Measurements from ENCODE around the gene CMIP. TPM values are rescaled to one million over a fixed set of nuclear protein-coding genes. Genes with fewer than 3 reads are reported as not detected.

Gene CMIP
- total and polyA plus RNA-seq, 7 donors = 11.0 to 60.3 (median 20.4) TPM

- H3K9me3 ChIP-seq = no peaks in the 10 kb centered on the region
Observed at GRCh38 chr16:81642107-81642436, 197.5 kb downstream of the CMIP start.

GRCh38 chr16:81642943-81643342 is 198.3 kb downstream of the CMIP start:
- Histone ChIP-seq H3K4me1 (peaks cover 0 to 32% (median 15%) of the 10 kb centered on the region in 4 donors), H3K27me3 (no peaks in the 10 kb centered on the region), H3K9me3 (no peaks in the 10 kb centered on the region), H3K4me3 (no peak overlapping the region), H3K36me3 (peaks cover 0 to 6% (median 0%) of the 10 kb centered on the region in 4 donors), H3K27ac (no peak overlapping the region)
- WGBS, 2 donors = 79 to 93% methylated on average over 5 of the region's 5 CpGs
- no peak for DNase-seq
- intact Hi-C loops (cut with DNase I) = no loop called here
- TF ChIP-seq POLR2AphosphoS5 (IDR thresholded peaks at IDR 0.05) (no peak), POLR2A (IDR thresholded peaks at IDR 0.05) (no peak), EP300 (IDR thresholded peaks at IDR 0.05) (no peak)
- TF ChIP-seq, protein P1, sequence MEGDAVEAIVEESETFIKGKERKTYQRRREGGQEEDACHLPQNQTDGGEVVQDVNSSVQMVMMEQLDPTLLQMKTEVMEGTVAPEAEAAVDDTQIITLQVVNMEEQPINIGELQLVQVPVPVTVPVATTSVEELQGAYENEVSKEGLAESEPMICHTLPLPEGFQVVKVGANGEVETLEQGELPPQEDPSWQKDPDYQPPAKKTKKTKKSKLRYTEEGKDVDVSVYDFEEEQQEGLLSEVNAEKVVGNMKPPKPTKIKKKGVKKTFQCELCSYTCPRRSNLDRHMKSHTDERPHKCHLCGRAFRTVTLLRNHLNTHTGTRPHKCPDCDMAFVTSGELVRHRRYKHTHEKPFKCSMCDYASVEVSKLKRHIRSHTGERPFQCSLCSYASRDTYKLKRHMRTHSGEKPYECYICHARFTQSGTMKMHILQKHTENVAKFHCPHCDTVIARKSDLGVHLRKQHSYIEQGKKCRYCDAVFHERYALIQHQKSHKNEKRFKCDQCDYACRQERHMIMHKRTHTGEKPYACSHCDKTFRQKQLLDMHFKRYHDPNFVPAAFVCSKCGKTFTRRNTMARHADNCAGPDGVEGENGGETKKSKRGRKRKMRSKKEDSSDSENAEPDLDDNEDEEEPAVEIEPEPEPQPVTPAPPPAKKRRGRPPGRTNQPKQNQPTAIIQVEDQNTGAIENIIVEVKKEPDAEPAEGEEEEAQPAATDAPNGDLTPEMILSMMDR (IDR thresholded peaks at IDR 0.05) = no peak

More at GRCh38 chr16:81642107-81642436, 197.5 kb downstream of the CMIP start:
- WGBS, 2 donors = 86 to 96% methylated on average over 4 of the region's 4 CpGs
- intact Hi-C loops (cut with DNase I) = no loop called here
- Histone ChIP-seq H3K4me1 (peaks cover 0 to 26% (median 11%) of the 10 kb centered on the region in 4 donors), H3K4me3 (no peak overlapping the region), H3K27me3 (no peaks in the 10 kb centered on the region), H3K36me3 (peaks cover 0 to 6% (median 0%) of the 10 kb centered on the region in 4 donors), H3K27ac (no peak overlapping the region)
- TF ChIP-seq, protein P1 (IDR thresholded peaks at IDR 0.05) = no peak
- TF ChIP-seq POLR2AphosphoS5 (IDR thresholded peaks at IDR 0.05) (no peak), POLR2A (IDR thresholded peaks at IDR 0.05) (no peak), EP300 (IDR thresholded peaks at IDR 0.05) (no peak)
- no peak for DNase-seq

- intact Hi-C loops (cut with DNase I) = loop anchor here (5.0 kb wide), 1 partner anchor 67 kb away; no protein-coding TSS in a partner anchor
- Histone ChIP-seq H3K4me1 (peaks cover 0 to 44% (median 17%) of the 10 kb centered on the region in 4 donors), H3K4me3 (peak overlapping the region in 3 of 4 donors; percentile 14 to 19 (median 15)), H3K27ac (peak overlapping the region; percentile 71 to 86 (median 77)), H3K27me3 (no peaks in the 10 kb centered on the region), H3K36me3 (peaks cover 0 to 6% (median 0%) of the 10 kb centered on the region in 4 donors), H3K9me3 (no peaks in the 10 kb centered on the region)
- WGBS, 2 donors = 88 to 92% methylated on average over 20 of the region's 20 CpGs
- peak; percentile 96 for DNase-seq
- TF ChIP-seq EP300 (IDR thresholded peaks at IDR 0.05) (peak in 3 of 4 donors; percentile 50 to 90 (median 90)), POLR2A (IDR thresholded peaks at IDR 0.05) (no peak), POLR2AphosphoS5 (IDR thresholded peaks at IDR 0.05) (peak; percentile 92 to 97 (median 94))
Observed at GRCh38 chr16:81645266-81645694, 200.7 kb downstream of the CMIP start.

DNA sequence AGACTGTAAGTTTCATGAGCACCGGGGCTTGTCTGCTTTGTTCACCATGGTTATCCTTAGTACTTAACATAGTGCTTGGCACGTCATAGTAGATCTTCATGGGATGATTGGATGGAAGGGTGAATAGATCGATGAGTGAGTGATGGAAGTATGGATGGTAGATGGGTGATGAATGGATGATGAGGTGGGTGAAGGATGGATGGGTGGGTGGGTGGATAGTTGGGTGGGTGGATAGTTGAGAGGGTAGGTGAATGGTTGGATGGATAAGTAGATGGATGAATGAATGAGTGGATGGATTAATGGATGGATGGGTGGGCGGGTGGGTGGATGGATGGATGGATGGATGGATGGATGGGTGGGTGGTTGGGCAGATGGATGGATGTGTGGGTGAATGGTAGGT is 201.3 kb downstream of the CMIP start:
- intact Hi-C loops (cut with DNase I) = loop anchor here (5.0 kb wide), 1 partner anchor 66 kb away; no protein-coding TSS in a partner anchor
- TF ChIP-seq POLR2AphosphoS5 (IDR thresholded peaks at IDR 0.05) (no peak), EP300 (IDR thresholded peaks at IDR 0.05) (no peak), POLR2A (IDR thresholded peaks at IDR 0.05) (no peak)
- TF ChIP-seq, protein P1 (IDR thresholded peaks at IDR 0.05) = no peak
- H3K27me3 ChIP-seq = no peaks in the 10 kb centered on the region
- peaks cover 0 to 6% (median 0%) of the 10 kb centered on the region in 4 donors for H3K36me3 ChIP-seq
- no peaks in the 10 kb centered on the region for H3K9me3 ChIP-seq
- peak overlapping the region; percentile 71 to 86 (median 77) for H3K27ac ChIP-seq
- peaks cover 0 to 51% (median 19%) of the 10 kb centered on the region in 4 donors for H3K4me1 ChIP-seq
- 96 to 98% methylated on average over 4 of the region's 4 CpGs for WGBS, 2 donors
- DNase-seq = no peak
- H3K4me3 ChIP-seq = peak overlapping the region in 1 of 4 donors; percentile 13

- peaks cover 0 to 3% (median 0%) of the 10 kb centered on the region in 4 donors for H3K36me3 ChIP-seq
- no peak for DNase-seq
- peak overlapping the region in 3 of 4 donors; percentile 76 to 86 (median 78) for H3K27ac ChIP-seq
- H3K9me3 ChIP-seq = no peaks in the 10 kb centered on the region
- no peaks in the 10 kb centered on the region for H3K27me3 ChIP-seq
- TF ChIP-seq EP300 (IDR thresholded peaks at IDR 0.05) (no peak), POLR2A (IDR thresholded peaks at IDR 0.05) (no peak), POLR2AphosphoS5 (IDR thresholded peaks at IDR 0.05) (no peak)
- TF ChIP-seq, protein P1 (IDR thresholded peaks at IDR 0.05) = no peak
- WGBS, 2 donors = 79 to 84% methylated on average over 1 of the region's 1 CpG
- H3K4me1 ChIP-seq = peaks cover 0 to 57% (median 24%) of the 10 kb centered on the region in 4 donors
- H3K4me3 ChIP-seq = no peak overlapping the region
- intact Hi-C loops (cut with DNase I) = loop anchor here (5.0 kb wide), 1 partner anchor 66 kb away; no protein-coding TSS in a partner anchor
Observed at GRCh38 chr16:81646561-81646960, 202.0 kb downstream of the CMIP start.

Measured in sigmoid colon (tissue), 7 donors.